Prostate gland (tissue), 2 donors: ENCODE data around the gene EZH1. TPM values are rescaled to one million over a fixed set of nuclear protein-coding genes. Genes with fewer than 3 reads are reported as not detected.

Experiments used
- DNase-seq: peaks from one replicate; pipeline ENCODE4 v3.0.0-alpha.2; 2019; ENCODE audit warnings: low spot score
- H3K27ac ChIP-seq, 2 donors: fragments of 200-600 bp; sonication (generic); 2 replicates each; pipeline ENCODE4 v1.5.1; 2017 to 2019
- H3K27me3 ChIP-seq: fragments of 200-600 bp; sonication (generic); replicated peaks from 2 replicates; pipeline ENCODE4 v1.5.1; 2019; ENCODE audit not compliant: insufficient read depth
- H3K36me3 ChIP-seq, 2 donors: fragments of 200-600 bp; sonication (generic); 1 replicate in 1 of 2; 2 replicates in 1 of 2; pipeline versions ENCODE4 v1.5.1 to v1.8.1; 2017 to 2019
- H3K4me1 ChIP-seq: fragments of 200-600 bp; sonication (generic); replicated peaks from 2 replicates; pipeline ENCODE4 v1.5.1; 2019
- H3K4me3 ChIP-seq, 2 donors: fragments of 200-600 bp; sonication (generic); 2 replicates each; pipeline ENCODE4 v1.5.1; 2017 to 2019
- H3K9me3 ChIP-seq: fragments of 200-600 bp; sonication (generic); 2 replicates; pipeline ENCODE4 v1.5.1; 2017
- POLR2A ChIP-seq: fragments of 450-650 bp; IDR thresholded peaks from one replicate; pipeline ENCODE4 v1.6.1; 2016; ENCODE audit warnings: antibody characterized with exemption, mild to moderate bottlenecking
- POLR2AphosphoS5 ChIP-seq: sonication (generic); formaldehyde crosslinking; IDR thresholded peaks from one replicate; pipeline ENCODE4 v1.6.1; 2017; ENCODE audit warnings: antibody characterized with exemption
- WGBS: methylation state at CpG from one replicate; pipeline ENCODE4 v1.1.5; 2018; 5-methylcytosine and 5-hydroxymethylcytosine counted together
- intact Hi-C: fragments of 100-400 bp; cut with DNase I; formaldehyde crosslinking; loops from one replicate; pipeline ENCODE4 v1.14.2; 2022
- total RNA-seq, 2 donors: library from RNA; depleted of rRNA; stranded (reverse); fragments of >200 nt; gene quantifications; one replicate each; pipeline ENCODE4 v1.1.0, GENCODE V29; 2016
- TF ChIP-seq, protein P1 (sequence below), 4 experiments: fragments of 200-600 bp in 2 of 4; fragments of 450-650 bp in 2 of 4; sonication (generic) in 2 of 4; IDR thresholded peaks; 1 replicate in 3 of 4; 2 replicates in 1 of 4; pipeline ENCODE4 v1.5.1; 2016 to 2019; ENCODE audit warnings: antibody characterized with exemption in 4 of 4, mild to moderate bottlenecking in 2 of 4, moderate library complexity in 2 of 4

EZH1 gene
- total RNA-seq, 2 donors from 2014 or later, result 28.5 to 61.2 TPM

DNA sequence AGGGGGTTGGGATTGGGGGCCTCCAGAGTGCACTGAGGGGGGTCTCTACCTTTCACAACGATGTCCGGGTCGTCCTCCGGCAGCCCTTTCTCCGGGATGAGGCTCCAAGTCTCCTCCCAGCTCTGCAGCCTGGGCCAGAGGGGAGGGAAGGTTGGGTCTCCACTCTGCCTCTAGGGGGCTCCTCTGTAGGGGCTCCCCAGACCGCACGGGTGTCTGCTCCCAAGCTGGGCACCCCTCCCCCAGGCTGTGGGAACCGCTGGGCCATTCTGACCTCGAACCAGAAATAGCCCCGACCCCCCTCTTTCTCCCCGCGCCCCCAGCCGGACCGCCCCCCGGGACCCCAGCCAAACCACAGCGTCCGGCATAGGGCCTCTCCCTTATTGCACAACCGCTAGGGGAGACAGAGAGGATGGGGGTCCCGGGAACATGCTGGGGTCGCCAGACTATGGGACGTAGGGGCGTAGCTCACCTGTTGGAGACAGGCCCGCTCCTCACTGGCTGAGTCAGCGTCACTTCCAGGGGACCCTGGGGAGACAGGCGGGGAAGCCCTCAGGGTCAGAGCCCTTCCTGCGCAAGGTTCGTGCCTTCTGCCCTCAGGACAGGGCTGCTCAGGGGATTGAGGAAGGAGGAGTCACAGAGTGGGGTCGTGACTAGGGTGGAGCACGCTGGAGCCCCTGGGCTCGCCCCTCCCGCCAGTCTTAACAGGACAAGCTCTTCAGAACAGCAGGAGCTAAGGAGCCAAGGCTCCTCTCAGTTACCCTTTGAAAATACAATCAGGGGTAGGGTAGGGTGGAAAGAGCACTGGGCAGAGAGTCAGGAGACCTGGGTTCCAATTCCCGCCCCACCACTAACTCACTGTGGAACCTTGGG lies 70.7 kb downstream of the EZH1 start:
- Histone ChIP-seq H3K27me3 (no peaks in the 10 kb centered on the region), H3K4me1 (peaks cover 9% of the 10 kb centered on the region), H3K27ac (peak overlapping the region; percentile 85 to 98), H3K4me3 (peak overlapping the region; percentile 17 to 66), H3K36me3 (peaks cover 0 to 12% of the 10 kb centered on the region in 2 donors), H3K9me3 (no peaks in the 10 kb centered on the region)
- peak; percentile 19 for DNase-seq
- intact Hi-C loops, result loop anchor here (10.0 kb wide), 1 partner anchor 249 kb away; the partner anchor contains the start of gene CAVIN1
- TF ChIP-seq POLR2A, result no peak
- TF ChIP-seq, protein P1, sequence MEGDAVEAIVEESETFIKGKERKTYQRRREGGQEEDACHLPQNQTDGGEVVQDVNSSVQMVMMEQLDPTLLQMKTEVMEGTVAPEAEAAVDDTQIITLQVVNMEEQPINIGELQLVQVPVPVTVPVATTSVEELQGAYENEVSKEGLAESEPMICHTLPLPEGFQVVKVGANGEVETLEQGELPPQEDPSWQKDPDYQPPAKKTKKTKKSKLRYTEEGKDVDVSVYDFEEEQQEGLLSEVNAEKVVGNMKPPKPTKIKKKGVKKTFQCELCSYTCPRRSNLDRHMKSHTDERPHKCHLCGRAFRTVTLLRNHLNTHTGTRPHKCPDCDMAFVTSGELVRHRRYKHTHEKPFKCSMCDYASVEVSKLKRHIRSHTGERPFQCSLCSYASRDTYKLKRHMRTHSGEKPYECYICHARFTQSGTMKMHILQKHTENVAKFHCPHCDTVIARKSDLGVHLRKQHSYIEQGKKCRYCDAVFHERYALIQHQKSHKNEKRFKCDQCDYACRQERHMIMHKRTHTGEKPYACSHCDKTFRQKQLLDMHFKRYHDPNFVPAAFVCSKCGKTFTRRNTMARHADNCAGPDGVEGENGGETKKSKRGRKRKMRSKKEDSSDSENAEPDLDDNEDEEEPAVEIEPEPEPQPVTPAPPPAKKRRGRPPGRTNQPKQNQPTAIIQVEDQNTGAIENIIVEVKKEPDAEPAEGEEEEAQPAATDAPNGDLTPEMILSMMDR (IDR thresholded peaks at IDR 0.05), result peak in 2 of 4 experiments; percentile 29 to 34
- WGBS, result 5% methylated on average over 32 of the region's 32 CpGs

DNA sequence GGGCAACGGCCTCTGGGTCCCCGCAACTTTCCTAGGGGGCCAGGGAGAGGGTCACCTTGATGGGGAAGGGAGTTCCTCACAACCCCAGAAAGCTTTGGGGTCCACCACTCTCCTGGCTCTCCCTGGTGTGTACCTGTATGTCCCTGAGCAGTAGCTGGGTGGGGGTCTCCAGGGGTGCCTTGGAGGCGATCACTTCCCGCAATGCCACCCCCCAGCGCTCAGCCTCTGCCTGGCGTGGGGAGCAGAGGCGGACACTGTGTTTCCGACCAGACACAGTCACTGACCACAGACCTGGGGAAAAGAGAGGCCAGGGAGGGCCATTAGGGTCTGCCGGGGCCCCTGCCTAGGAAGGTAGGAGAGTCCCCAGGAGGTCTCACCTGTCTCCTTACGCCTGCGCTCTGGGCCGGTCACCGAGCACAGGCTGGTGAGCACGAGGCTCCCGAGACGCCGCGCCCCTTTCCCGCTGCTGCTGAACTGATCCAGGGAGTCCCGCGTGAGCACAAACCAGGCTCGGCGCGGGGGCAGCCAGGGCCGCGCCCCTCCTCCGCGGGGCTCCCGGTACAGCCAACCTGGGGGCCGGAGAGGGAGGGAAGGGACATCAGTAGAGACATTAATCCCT lies 71.5 kb downstream of the EZH1 start:
- H3K27ac ChIP-seq, result peak overlapping the region; percentile 85 to 98
- H3K36me3 ChIP-seq, result peaks cover 0 to 12% of the 10 kb centered on the region in 2 donors
- peak overlapping the region; percentile 17 to 66 for H3K4me3 ChIP-seq
- TF ChIP-seq, protein P1 (IDR thresholded peaks at IDR 0.05), result no peak
- TF ChIP-seq POLR2A (no peak), POLR2AphosphoS5 (no peak)
- H3K27me3 ChIP-seq, result no peaks in the 10 kb centered on the region
- no peak for DNase-seq
- 39% methylated on average over 29 of the region's 30 CpGs for WGBS
- H3K9me3 ChIP-seq, result no peaks in the 10 kb centered on the region
- peaks cover 14% of the 10 kb centered on the region for H3K4me1 ChIP-seq
- intact Hi-C loops, result loop anchor here (10.0 kb wide), 1 partner anchor 249 kb away; the partner anchor contains the start of gene CAVIN1

DNA sequence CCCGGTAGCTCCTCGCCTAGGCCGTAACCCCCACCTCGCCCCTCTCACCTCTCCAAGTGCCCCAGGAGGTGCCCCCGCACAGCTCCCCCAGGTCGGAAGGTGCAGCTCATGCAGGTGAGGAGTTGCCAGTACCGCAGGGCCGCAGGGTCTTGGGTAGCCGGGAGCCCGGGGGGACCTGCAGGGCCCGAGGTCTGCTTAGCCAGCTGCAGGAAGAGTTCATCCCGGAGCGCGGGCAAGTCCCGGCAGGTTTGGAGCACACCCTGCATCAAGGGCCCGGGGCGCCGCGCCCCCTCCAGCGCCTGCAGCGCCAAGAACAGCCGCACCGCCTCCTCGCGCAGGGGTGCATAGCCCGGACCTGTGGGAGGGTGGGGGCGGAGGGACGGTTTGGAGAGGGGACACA lies 72.8 kb downstream of the EZH1 start:
- DNase-seq, result peak; percentile 26
- H3K27me3 ChIP-seq, result no peaks in the 10 kb centered on the region
- peaks cover 0 to 12% of the 10 kb centered on the region in 2 donors for H3K36me3 ChIP-seq
- no peak overlapping the region for H3K4me3 ChIP-seq
- WGBS, result 25% methylated on average over 28 of the region's 28 CpGs
- H3K27ac ChIP-seq, result peak overlapping the region; percentile 28 to 98
- H3K4me1 ChIP-seq, result peaks cover 25% of the 10 kb centered on the region
- intact Hi-C loops, result loop anchor here (10.0 kb wide), 1 partner anchor 247 kb away; the partner anchor contains the start of gene CAVIN1
- no peaks in the 10 kb centered on the region for H3K9me3 ChIP-seq
- TF ChIP-seq POLR2A (no peak), POLR2AphosphoS5 (no peak)
- TF ChIP-seq, protein P1 (IDR thresholded peaks at IDR 0.05), result peak in 1 of 4 experiments; percentile 10

DNA sequence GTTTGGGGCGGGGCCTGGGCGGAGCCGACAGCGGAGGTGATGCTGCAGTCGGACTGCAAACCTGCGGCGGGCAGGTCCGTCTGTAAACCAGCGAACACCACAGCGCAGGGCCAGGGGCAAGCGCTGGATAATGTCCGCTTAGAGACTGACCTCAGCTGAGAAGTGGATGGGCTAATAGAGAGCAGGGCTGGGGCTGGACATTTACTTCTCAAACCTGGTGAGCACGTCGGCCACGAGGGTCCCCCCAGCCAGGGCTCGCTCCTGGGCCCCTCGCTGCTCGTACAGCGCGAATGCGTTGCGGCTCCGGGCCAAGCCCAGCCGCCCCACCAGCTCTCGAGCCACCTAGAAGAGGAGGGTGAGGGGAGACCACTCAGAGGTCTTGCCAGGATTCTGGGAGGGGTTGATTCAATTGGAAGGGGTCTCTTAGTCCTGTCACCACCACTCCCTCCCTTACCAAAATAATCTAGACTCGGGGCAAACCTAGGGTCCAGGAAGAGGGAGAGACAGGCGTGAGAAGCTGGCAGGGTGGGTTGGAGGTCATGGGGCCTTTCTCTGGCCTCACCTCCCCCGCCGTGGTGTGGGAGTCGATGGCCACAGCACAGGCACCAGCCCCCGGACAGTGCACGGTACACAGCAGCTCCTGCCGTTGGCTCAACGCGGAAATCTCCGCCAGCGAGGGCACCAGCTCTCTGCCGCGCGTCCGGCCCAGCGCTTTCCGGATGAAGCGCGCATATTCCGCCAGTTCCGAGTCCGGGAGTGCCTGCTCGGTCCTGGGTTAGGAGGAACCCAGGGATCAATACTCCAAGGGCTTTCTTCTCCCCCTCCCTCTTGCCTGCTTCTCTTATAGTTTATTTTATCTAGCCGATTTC lies 73.8 kb downstream of the EZH1 start:
- Histone ChIP-seq H3K9me3 (no peaks in the 10 kb centered on the region), H3K36me3 (peaks cover 0 to 12% of the 10 kb centered on the region in 2 donors), H3K27me3 (no peaks in the 10 kb centered on the region), H3K4me3 (no peak overlapping the region), H3K4me1 (peaks cover 30% of the 10 kb centered on the region), H3K27ac (peak overlapping the region; percentile 4 to 23)
- DNase-seq, result no peak
- 58% methylated on average over 50 of the region's 50 CpGs for WGBS
- intact Hi-C loops, result loop anchor here (10.0 kb wide), 1 partner anchor 246 kb away; the partner anchor contains the start of gene CAVIN1
- TF ChIP-seq, protein P1 (IDR thresholded peaks at IDR 0.05), result no peak
- no peak for TF ChIP-seq POLR2AphosphoS5
- no peak for TF ChIP-seq POLR2A
